Hematopoietic multipotent progenitor cell treated with erythropoietin and hydrocortisone succinate and interleukin-3 and kit ligand, for 15 days (in vitro differentiated cells): Measurements from ENCODE around the gene CCDC169.
"Not testable (repeated sequence)": the region's sequence is repeated elsewhere in the genome, so short reads cannot be mapped to it uniquely, and the experiment has no call there.

Experiments
- DNase-seq: peaks from one replicate; pipeline ENCODE4 v3.0.0-alpha.2; 2015; ENCODE audit warnings: low spot score

CCDC169 gene

DNA sequence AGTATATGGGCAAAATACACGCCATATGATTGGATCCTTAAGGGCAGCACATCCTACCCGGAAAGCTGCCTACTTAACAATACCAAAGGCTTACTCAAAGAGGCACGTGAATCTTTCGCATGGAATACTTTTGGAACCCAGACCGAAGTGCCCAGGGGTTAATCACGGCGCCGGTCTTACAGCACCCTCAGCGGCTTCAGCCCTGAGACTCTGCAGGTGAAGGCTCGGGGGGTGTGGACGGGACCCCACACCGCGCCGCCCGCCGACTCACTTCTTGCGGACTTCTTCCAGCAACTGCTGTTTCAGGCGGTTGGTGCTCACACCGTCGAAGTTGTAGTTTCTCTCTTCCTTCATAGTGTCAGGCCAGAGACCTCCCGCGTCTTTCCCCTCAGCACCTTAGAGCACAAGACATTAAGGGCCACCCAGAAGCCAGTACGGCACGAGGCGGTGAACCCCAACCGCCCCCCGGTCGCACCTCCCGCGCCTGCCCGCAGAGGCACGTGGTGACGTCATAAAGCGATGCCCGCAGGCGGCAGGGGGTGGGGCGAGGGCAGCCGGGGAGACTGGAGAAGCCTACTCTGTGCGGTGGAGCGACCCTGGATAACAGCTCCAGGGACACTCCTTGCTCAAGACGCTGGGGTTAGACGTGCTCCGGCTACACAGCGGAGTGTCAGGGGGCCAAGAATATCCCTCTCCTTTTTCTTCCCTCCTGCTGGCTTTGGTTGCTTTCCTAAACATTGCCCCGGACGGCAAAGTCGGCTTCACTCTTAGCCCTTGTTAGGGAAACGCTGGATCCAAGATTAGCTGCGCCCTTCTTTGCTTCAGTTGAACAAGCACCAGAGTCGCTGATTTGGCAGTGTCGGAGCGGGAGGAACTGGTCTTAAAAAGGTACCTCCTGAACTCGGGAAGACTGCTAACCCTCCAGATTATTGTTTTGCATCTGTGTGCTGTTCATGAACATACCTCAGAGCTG, at the start of gene CCDC169:
TSS of gene CCDC169 (minus strand) at position 449 of the 973 bp plus-strand sequence. CDS start at position 354, 95 bp downstream.
- peak; percentile 84 for DNase-seq

- peak; percentile 90 for DNase-seq
These were observed 48.8 kb upstream of the CCDC169 start, which contains the start of gene SPART for GRCh38 chr13:36346222-36347083. Gene SPART, minus strand, starts transcription at chr13:36346394. Its CDS starts 10,564 bp downstream, at chr13:36335830.

DNA sequence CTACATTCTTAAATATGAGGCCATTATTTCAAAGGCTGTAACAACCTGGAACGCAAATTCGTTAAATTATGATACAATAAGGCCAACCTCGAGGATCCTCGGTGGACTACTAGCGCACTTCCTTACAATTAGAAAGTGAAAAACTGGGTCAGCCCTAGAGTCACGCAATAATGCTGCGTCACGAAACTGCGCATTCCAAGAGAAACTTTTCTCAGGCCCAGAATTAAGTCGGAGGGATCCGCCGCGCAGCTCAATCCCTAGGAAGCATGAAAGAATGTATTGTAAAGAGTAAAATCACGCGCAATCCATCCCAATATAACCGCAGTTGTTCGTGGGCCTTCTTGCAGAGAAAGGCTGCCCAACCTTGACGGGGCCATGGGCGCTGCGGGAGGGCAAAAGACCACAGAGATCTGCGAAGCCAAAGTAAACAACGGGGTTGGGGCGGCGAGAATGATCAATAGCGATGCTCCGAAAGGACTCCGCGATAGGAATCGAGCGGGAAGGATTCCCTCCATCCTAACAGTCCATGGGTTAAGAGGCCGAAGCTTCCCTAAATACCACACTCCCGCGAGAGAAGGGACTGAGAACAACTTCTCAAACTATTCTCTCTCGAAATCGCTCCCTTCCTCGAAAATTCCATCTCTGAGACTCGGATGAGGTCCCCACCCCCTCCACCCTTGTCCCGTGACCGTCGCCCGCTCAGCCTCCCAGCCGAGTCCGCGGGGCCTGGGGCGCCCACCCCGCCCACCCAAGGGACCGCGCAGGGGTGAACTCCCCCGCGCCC, 48.0 kb upstream of the CCDC169 start:
- peak; percentile 77 for DNase-seq

- peak; percentile 38 for DNase-seq
These were observed 47.3 kb upstream of the CCDC169 start for GRCh38 chr13:36344886-36345437.

- no peak for DNase-seq
These were observed 46.6 kb upstream of the CCDC169 start for GRCh38 chr13:36344173-36344572.

GRCh38 chr13:36343766-36344165, 46.2 kb upstream of the CCDC169 start:
- DNase-seq, result no peak

- no peak for DNase-seq
These were observed 45.1 kb upstream of the CCDC169 start for GRCh38 chr13:36342715-36343114.

DNA sequence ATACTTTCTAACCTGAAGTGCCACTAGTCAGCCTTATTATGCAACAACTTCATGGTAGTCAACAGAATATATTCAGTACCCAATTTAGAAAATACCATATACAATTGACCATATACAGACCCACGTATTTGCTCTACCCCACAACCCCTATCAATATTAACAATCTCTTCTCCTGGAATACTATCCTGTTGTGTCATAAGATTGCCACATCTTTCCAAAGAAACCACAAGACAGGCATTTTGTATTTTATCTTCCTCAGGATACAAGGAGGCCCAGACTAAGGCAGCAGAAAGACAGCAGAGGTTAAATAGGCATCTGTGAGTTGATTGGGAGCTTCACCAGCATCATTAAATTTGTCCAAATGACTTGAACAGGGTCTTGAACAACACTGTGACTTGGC, 44.1 kb upstream of the CCDC169 start:
- DNase-seq, result no peak

GRCh38 chr13:36339600-36340155, 42.1 kb upstream of the CCDC169 start:
- no peak for DNase-seq

GRCh38 chr13:36337938-36338641, 40.5 kb upstream of the CCDC169 start:
- no peak for DNase-seq

DNA sequence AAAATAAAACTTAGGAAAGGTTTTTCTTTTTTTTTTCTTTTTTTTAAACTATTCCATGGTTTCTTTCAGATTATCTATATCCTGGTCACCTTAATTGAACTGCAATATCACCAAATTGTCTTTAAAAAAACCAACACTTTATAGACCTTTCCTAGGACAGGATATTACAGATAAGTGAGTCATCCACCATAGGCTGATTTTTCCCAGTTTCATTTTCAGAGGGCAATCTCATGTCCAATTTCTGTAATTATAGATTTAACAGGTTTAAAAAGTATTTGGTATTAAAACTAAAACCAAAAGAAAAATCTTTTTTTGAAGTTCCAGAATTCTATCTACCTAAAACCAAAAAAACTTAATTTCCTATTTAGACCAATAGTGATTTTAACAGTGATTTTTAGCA, 35.4 kb upstream of the CCDC169 start:
- DNase-seq, result no peak

DNA sequence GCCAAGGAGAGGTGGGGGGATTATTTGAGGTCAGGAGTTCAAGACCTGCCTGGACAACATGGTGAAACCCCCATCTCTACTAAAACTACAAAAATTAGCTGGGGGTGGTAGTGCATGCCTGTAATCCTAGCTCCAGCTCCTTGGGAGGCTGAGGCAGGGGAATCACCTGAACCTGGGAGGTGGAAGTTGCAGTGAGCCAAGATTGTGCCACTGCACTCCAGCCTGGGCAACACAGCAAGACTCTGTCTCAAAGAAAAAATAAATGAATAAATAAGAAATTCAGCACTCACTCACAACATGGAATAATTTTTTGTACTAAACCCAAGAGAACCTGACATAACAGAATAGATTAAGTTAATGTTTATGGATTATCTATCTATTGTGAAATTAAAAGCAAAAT, 34.6 kb upstream of the CCDC169 start:
- DNase-seq, result not testable (repeated sequence)

- no peak for DNase-seq
These were observed 33.7 kb upstream of the CCDC169 start for GRCh38 chr13:36331280-36331679.

- DNase-seq, result no peak
These were observed 31.7 kb upstream of the CCDC169 start for GRCh38 chr13:36329361-36329760.

DNA sequence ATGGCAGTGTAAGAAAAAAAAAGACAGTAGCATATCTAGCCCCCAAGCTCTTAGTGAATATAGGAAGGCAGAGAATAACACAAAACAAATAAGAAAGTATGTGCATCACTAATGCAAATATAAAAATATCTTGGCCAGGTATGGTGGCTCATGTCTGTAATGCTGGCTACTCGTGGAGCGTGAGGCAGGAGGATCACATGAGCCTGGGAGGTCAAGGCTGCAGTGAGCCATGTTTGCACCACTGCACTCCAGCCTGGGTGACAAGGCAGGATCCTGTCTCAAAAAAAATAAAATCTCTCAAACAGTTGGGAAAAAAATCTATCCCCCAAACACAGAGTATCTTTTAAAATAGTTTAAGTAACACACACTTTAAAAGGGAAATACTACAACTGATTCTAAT, 31.2 kb upstream of the CCDC169 start:
- no peak for DNase-seq

- no peak for DNase-seq
These were observed 28.3 kb upstream of the CCDC169 start for GRCh38 chr13:36325912-36326311.

GRCh38 chr13:36324881-36325280, 27.3 kb upstream of the CCDC169 start:
- DNase-seq, result not testable (repeated sequence)

- DNase-seq, result no peak
These were observed 26.4 kb upstream of the CCDC169 start for GRCh38 chr13:36323951-36324566.

- DNase-seq, result no peak
These were observed 25.8 kb upstream of the CCDC169 start for GRCh38 chr13:36323408-36323807.

- not testable (repeated sequence) for DNase-seq
These were observed 22.2 kb upstream of the CCDC169 start for GRCh38 chr13:36319793-36320192.
